ENCODE results near the gene EIF4E1B.

Gene EIF4E1B

GRCh38 chr5:176694146-176694545, 63.7 kb downstream of the EIF4E1B start:
- DNase-seq = no peak

- DNase-seq = no peak
These were observed 64.2 kb downstream of the EIF4E1B start for GRCh38 chr5:176694631-176695030.

DNA sequence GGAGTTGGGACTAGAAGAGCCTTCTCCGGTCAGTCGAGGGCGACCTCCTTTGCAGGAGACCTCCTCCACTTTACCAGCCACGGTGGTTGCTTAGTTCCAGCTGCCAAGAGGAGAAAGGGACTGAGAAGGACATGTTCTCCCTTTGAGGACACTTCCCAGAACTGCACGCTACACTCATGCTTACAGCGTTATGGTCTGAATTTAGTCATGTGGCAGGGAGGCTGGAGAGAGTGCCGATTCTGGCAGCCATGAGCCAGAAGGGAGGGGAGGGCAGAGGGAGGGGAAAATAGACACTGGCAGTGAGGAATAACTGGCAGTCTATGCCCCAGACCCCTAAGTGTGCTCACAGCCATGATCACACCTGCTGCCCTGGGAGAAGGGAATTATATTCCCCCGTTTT, 64.6 kb downstream of the EIF4E1B start:
- DNase-seq = no peak
